ENCODE measurements around the gene MCCD1. TPM values are rescaled to one million over a fixed set of nuclear protein-coding genes. Genes with fewer than 3 reads are reported as not detected.
A peak's percentile ranks its signal among the peaks of the same experiment; 100 is the strongest.

The MCCD1 gene
- total and polyA plus RNA-seq, 2 of the 13 experiments (the other 11 are each of a cell fraction or from before 2014, with no cell fraction given): 0.15 TPM; not detected in 1

GRCh38 chr6:31546958-31547726, 18.4 kb downstream of the MCCD1 start, which contains the start of gene NFKBIL1 (continued):
- TF ChIP-seq PCBP1 (IDR thresholded peaks at IDR 0.05; ENCODE audit: borderline replicate concordance, low read depth, low read length) (no peak), PPARG (CRISPR knock-in tag; conservative IDR thresholded peaks at IDR 0.05) (peak; percentile 25; the same call in 1 of the 2 replicates), TIGD3 (CRISPR knock-in tag; IDR thresholded peaks at IDR 0.05; ENCODE audit: borderline replicate concordance) (no peak), RBAK (CRISPR knock-in tag; IDR thresholded peaks at IDR 0.05) (no peak), ZNF362 (CRISPR knock-in tag; IDR thresholded peaks at IDR 0.05; ENCODE audit: borderline replicate concordance) (peak; percentile 1; the same call in 1 of the 2 replicates), ZMYM4 (CRISPR knock-in tag; IDR thresholded peaks at IDR 0.05) (peak; percentile 58), ZMYM3 (CRISPR knock-in tag; IDR thresholded peaks at IDR 0.05) (peak; percentile 22; the same call in 1 of the 2 replicates), ZNF619 (CRISPR knock-in tag; IDR thresholded peaks at IDR 0.05) (no peak), ZBTB37 (CRISPR knock-in tag; IDR thresholded peaks at IDR 0.05) (no peak), SMAD3 (CRISPR knock-in tag; IDR thresholded peaks at IDR 0.05) (peak; percentile 59; the same call in 1 of the 2 replicates), DDIT3 (CRISPR knock-in tag; IDR thresholded peaks at IDR 0.05) (no peak), ARID5B (CRISPR knock-in tag; IDR thresholded peaks at IDR 0.05) (peak; percentile 62; the same call in 1 of the 2 replicates), ZNF513 (CRISPR knock-in tag; conservative IDR thresholded peaks at IDR 0.05) (no peak), HOXD1 (CRISPR knock-in tag; IDR thresholded peaks at IDR 0.05) (no peak), RAD51 (IDR thresholded peaks at IDR 0.05; ENCODE audit: borderline replicate concordance) (0 out of 2 replicates have a peak, but pooled peaks have one; percentile 5), NFKB2 (CRISPR knock-in tag; IDR thresholded peaks at IDR 0.05; ENCODE audit: borderline replicate concordance) (no peak), HDAC1 (CRISPR knock-in tag; IDR thresholded peaks at IDR 0.05) (peak; percentile 27; the same call in 1 of the 2 replicates), TOPORS (CRISPR knock-in tag; IDR thresholded peaks at IDR 0.05) (0 out of 2 replicates have a peak, but pooled peaks have one; percentile 22)

Data from HepG2 (cell line).